OCI-LY1 (cell line): Measurements from ENCODE around the gene PPP1R14B.

Source experiments
- CTCF ChIP-seq: fragments of 200-600 bp; sonication (generic), shearing (Covaris generic); IDR thresholded peaks from 2 replicates; pipeline ENCODE4 v1.5.1; 2017; ENCODE audit warnings: mild to moderate bottlenecking, antibody characterized with exemption, low read length, moderate library complexity, mixed read lengths
- EZH2 ChIP-seq: fragments of 200-600 bp; sonication (generic), shearing (Covaris generic); IDR thresholded peaks from 2 replicates; pipeline ENCODE4 v1.8.0; 2017; ENCODE audit warnings: borderline replicate concordance, mixed run types, mild to moderate bottlenecking, antibody characterized with exemption, low read length, moderate library complexity, mixed read lengths

GRCh38 chr11:64241491-64242374 lies 5.0 kb downstream of the PPP1R14B start:
- TF ChIP-seq EZH2: no peak
- no peak for TF ChIP-seq CTCF
